HG03442 (cell line): ENCODE measurements around the gene SCN3A.
A peak's percentile ranks its signal among the peaks of the same experiment; 100 is the strongest.

Experiments used
- ATAC-seq: cut with Tn5 transposase; IDR thresholded peaks from one replicate; pipeline ENCODE4 v1.9.1; 2021; ENCODE audit warnings: mild to moderate bottlenecking, moderate library complexity; ENCODE audit not compliant: unreplicated experiment

SCN3A gene

DNA sequence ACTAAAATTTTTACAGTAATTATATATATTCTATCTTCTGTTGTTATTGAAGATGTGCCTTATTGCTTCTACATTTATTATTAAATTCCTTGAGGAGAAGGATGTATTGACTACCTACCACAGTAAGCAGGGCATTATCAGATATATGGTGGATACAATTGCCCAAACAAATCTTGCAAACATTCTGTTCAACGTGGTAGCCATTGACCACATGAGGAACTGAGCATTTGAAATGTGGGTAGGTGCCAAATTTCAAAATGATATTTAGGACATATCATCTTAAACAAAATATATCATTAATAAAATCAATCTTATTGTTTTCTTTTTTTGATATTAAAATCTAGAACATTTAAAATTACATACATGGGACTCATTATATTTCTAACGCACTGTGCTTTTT lies 11.1 kb downstream of the SCN3A start:
- peak; percentile 29 for ATAC-seq

DNA sequence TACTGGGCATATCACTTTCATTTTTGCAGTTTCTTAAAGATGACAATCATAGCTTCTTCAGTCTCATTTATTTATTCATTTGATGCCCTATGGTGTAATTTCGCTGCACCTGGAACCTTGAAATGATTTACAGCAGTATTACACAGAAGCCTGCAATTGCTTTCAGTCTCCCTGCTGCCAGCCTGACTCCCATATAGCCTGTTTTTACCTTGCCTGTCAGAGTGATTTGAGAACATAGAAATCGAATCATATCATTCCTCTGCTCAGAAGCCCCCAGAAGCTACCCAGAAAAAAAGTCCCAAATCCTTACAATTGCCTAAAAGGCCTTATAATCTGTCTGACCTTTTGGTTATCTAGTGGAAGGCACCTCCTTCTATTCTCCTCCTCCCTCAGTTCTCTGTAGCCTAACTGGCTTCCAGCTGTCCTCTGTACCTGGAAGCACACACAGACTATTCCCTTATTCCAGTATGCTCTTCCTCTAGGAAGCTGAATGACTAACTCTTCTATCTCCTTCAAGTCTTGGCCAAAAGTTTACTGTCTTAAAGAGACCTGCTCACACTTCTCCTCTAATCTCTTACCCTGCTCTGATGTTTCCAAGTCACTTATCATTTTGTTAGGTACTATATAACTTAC lies 12.6 kb downstream of the SCN3A start:
- ATAC-seq = no peak

DNA sequence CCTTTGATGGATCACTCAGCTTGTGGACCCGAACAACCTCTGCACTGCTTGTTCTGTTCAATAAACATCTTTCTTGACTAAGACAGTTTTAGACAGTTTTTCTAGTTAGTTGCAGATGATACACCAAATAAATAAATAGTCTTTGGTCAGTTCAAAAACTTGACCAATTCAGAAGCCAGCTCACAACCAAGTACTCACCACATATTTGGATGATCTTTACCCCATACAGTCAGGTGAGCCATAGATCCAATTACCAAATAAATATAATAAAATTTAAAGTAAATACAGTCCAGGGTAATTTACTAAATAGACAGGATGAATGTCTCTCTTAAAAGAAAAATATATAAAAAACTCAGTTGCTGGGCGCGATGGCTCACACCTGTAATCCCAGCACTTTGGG lies 18.2 kb downstream of the SCN3A start:
- ATAC-seq = no peak

DNA sequence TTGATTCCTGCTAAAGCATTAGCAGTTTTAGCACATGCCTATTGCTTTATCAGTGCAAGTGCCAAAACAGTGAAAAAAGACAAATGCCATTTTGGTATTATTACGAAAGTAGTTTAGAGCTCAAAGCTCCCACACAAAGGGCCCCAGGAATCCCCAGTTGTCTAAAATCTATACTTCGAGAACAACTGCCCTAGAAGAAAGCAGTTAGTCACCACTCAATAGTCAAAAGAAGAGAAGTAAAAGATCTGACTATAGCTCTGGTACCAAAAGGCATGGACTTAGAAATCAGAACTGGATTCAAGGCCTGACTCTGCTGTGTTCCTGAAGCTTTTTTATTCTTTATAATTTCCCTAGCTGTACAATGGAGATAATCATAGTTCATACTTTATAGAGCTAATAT lies 21.8 kb downstream of the SCN3A start:
- peak; percentile 57 for ATAC-seq

DNA sequence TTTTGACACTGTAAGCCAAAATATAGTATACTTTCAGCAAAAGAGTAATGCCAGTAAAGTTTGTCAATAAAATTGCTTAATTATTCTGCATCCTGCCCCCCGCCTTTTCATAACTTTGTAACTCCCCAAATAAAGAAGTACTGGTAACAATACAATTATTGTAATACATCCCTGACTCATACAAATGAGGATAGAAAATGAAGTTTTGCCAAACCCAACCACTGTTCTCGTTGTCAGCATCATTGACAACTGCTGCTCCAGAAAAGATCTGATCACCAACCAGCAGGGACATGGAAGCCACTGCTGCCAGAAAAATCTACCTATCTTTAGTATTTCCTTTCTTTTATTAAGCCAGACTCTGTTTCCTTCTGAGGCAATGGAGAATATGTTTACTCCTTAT lies 27.1 kb downstream of the SCN3A start:
- ATAC-seq = no peak

DNA sequence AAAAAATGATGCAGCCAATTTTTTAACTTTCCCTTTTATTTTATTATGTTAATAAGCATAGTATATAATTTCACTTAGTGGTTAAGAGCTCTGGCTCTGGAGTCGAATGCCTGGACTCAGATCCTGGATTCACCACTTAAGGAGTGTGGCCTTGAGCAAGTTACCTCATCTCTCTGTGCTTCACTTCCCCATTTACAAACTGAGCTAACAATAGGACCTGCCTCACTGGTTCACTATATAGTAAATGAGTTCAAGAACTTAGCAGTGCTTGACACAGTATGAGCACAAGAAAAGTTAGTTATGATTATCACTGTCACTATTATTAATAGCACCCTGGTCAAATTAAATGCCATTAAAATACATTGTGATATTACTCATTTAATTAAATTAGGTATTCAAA lies 30.6 kb downstream of the SCN3A start:
- ATAC-seq = peak; percentile 64

DNA sequence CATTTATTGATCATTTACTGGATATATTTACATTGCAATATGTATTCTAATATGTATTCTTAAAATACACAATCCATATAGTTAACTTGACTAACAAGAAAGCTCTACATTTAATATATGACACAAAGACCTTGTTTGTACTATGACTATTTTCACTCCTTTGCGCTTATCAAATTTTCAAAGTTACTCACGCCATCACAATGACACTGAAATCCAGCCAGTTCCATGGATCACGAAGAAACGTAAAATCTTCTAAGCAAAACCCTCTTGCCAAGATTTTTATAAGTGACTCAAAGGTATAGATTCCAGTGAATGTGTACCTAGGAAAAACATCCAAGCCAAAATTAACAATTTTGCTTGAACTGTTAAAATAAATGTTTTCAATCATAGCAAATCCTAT lies 39.6 kb downstream of the SCN3A start:
- no peak for ATAC-seq

DNA sequence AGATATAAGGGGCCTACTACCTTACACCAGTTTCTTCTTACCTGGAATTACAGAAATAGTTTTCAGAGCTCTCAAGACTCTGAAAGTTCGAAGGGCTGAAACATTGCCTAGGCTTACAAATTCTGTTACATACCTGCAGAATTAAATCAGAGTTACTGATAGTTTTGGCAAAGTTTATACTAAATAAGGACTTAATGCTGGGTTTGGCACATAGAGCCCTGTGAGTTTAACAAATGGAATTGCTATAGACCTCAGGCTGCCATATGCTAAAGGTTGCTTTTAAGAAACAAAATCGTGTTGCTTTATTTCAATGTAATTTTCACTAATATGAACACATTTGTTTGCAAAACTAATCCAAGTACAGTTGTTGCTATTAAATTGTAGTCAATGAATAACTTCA lies 40.1 kb downstream of the SCN3A start:
- no peak for ATAC-seq

DNA sequence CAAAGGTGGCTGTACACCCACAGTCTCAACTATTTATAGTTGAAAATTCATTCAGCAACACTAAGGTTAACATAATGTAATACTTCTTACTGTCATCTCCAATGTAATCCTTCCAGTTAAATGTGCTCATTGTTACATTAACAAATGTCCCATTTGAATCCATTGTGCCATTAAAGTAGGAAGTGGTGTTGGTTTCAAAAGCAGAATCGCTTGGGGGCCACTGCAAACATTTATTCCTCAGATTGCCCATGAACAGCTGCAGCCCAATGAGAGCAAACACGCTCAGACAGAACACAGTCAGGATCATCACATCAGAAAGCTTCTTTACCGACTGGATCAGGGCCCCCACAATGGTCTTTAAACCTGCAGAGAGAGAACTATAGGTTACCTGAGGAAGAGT lies 41.4 kb downstream of the SCN3A start:
- no peak for ATAC-seq

DNA sequence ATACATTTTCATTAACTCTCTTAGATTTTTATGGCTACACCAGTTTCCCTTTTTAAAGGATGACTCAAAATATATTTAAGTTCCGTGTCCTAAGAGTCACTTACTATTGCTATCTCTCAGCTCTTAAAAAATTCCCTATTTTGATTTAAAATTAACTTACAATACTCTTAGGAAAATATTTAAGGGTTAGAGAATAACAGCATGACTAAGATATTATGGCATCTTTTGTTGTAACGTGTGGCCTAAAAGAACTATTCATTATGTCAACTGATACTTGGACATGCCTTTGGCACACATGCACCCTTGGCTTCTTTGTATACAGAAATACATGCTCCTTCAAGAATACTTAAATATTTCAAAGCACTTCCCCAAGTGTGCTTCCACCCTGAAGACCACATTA lies 42.3 kb downstream of the SCN3A start:
- ATAC-seq = no peak

DNA sequence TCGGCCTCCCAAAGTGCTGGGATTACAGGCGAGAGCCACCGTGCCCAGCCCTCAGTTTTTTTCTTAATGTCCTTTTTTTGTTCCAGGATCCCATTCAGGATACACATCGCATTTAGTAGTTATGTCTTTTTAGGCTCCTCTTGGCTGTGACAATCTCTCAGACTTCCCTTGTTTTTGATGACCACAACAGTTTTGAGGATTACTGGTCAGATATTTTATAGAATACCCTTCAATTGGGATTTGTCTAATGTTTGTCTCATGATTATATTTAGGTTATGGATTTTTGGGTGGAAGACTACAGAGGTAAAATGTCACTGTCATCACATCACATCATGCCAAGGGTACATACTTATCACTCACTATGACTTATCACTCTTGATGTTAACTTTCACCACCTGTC lies 46.7 kb downstream of the SCN3A start:
- no peak for ATAC-seq

DNA sequence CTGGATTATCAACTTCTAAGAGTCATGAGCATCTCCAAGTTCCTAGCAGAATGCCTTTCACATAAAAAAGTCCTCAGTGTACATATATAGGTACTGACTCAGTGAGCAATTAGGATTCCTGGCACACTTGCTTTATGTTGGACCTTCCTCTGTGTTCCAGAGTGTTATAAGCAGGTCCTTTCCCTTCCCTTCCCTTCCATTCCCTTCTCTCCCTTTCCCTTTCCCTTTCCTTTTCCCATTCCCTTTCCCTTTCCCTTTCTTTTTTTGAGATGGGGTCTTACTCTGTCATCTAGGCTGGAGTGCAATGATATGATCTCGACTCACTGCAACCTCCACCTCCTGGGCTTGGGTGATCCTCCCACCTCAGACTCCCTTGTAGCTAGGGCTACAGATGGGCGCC lies 48.7 kb downstream of the SCN3A start:
- ATAC-seq = no peak

DNA sequence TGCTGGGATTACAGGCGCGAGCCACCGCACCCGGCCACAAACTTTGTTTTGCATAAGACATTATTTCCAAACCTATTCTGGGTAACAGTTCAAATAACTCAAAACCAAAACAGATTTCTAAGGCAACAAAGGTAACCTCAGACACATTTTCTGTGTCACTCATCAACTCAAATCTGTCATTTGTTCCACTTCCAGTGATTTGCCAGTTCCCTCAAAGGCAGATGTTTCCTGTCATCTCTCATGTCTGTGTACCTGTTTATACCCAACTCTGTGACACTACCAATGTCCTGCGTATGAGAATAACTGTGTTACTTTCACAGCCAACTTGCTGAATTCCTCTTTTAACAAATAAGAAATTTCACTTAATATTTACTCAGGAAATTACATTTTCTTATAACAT lies 54.4 kb downstream of the SCN3A start:
- ATAC-seq = peak; percentile 91

DNA sequence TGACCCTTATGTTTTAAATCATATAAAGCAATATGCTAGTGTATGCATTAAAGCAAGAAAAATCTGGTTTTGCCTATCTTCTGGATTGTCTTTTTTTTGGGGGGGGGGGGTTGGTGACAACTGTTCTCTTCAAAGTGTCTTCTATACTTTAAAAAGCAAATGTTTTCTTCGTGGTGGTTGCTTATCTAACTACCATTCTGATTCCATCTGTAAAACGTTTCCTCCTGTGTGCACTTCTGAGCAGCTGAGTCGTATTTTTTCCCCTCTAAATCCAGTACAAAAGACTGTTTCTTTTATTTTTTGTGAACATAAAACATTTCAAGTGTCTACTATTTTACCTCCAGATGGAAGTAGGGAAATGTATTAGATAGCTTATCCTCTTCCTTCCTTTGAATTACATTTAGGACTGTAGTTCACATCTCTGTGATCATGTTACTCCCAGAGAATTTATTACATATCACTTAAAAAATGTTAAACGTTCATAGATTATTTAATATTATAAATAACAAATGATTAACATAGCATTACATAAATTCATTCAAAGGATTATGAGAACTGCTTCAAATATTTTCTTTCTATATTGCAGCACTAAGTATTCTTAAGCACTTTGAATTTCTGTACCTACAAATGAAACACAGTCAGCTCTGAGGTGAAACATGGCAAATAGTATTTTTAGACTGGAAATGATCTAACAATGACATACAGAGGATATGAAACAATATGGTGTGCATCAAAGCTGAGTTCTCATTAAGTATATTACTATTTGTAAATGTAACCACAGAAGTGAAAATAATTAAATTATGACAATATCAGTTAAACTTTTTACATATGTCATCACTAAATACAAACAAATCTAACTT lies 56.4 kb downstream of the SCN3A start:
- no peak for ATAC-seq

DNA sequence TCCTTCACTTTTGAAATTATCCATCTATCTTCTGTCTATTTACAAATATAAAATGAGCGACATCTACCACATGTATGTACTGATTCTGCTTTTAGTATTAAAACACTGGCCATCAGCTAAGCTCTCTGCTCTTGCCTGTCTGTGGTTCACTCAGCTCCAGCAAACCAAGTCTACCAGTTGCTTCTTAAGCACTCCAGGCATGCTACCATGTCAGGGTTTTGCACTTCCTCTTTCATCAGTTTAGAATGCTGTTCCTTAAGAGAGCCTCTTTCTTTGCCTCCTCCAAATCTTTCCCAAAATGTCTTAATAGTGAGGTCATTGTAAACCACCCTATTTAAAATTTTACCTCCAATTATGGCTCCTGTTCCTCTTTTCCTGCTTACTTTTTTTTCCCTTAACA lies 59.5 kb downstream of the SCN3A start:
- ATAC-seq = peak; percentile 64

DNA sequence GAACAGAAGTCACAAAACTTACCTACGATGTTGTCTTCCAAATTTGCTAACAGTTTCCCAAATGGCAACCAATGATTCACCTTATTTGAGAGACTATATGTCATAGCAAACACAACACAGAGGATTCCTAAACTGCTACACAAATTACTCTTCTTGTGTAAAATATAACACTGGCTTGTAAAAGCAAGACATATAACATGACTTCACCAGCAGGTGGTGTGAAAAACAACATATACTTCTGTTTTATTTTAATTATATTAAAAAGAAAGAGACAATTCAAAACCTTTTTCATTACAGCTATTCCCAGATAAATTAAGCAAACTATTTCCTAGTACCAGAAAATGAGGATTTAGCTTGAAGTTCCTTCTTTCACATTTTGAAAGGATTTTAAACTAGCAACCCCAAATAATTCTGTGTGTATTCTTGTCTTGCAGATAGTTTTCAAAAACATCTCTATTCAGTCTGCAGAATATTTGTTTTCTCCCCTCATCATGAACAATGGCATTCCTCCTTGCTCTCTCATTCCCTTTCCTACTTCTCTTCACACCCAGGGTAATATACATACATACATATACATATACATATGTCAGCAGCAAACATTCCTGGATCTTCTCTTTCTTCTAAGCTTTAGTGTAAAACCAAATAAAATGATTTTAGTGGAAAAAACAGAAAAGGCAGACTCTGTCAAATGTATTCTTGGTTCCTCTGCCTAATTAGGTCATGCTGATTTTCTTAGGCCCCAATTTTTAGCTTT lies 62.1 kb downstream of the SCN3A start:
- no peak for ATAC-seq

DNA sequence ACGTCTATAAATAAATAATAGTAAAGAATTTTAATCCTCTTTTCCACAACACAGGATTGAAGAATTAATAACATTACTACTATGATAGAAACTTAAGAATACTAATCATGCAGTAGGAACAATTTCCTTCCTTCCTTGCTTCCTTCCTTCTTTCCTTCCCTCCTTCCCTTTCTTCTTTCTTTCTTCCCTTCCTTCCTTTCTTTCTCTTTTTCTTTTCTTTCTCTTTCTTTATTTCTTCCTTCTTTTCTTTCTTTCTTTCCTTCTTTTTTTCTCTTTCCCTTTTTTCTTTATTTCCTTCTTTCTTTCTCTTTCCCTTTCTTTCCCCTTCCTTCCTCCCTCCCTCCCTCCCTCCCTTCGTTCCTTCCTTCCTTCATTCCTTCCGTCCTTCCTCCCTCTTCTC lies 77.6 kb downstream of the SCN3A start:
- no peak for ATAC-seq

DNA sequence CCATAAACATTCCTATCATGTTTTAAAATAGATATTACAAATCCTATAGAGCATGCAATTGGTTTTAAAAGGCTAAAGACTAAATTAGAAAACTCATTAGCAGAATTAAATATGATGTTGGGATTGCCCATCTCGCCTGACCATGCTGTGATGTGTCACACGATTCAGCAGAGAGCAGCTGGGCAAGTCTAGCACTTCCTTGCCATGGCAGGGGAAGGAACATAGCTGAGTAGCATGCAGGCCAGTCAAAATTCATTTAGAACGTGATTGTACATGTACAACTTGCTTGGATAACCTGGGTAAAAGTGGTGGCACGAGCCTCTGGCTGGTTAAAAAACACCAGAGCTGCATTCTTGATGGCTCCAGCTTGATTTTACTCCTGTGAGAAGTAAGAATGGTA lies 81.3 kb downstream of the SCN3A start:
- ATAC-seq = no peak

DNA sequence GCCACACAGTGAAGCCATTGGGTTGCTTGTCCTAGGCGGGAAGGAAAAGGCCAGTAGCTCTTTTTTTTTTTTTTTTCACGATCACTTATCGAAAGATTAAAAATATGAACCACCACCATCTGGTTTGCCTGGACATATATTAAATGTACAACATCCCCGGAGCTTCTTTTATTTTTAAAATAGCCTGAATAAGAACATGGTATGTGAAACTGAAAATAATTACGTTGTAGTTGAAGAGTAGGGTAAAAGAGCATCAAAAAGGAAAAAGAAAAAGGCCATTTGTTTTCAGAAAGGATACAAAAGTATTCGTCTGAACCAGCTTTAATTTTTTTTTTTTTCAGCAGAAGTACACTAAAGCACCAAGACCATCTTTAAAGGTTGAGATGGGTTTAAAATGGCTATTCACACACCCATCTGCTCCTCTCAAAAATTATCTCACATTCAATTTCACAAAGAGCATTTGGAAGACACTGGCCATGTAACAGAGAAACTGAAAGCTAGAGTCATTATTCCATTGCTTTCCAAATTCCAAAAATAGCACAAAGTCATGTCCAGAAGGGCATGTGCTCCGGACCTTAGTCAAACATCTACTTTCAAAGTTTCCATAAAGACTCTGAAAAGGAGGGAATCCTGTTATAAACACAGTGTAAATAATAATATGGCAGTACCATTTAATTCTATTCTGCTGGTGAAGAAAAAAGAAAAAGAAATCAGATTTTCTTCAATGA lies 82.9 kb downstream of the SCN3A start:
- ATAC-seq = no peak

DNA sequence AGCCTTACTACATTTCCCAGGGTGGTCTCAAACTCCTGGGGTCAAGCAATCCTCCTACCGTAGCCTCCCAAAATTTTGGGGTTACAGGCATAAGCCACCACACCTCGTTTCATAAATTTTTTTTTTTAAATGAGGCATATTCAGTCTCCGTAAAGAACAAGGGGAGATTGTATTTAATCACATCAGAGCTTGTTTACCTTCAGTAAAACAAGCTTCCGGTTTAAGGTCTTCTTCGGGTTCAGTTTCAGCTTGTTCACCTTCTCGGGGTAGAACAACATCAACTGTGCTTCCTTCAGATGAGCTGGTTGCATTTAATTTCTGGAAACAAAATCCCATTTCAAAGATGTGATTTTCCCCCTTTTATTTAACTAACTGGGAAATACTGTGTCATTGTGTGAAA lies 88.6 kb downstream of the SCN3A start:
- no peak for ATAC-seq

DNA sequence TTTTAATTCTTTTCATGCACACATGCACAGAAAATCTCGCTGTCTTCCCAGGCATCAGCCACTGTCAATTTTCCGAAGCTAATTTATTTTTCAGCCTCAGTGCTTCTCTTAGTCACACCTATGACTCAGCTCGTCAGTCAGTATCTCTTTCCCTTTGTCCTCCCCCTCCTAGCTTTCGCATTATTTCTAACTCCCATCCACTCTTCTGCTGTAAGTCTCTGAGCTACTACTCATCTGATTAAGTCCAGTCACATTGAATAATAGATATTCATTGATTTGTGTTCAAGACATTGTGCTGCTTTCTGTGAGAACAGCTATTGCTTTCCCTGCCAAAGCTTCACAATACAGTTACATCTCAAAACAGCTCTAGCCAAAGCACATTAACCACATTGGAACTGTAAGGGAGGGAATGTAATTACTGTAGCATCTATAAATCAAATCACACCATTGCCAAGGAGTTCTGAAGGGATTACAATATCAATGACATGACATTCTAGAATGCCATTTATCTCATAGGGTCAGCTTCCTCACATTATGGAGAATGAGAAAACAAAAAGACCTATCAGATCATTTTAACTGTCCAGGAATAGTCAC lies 89.4 kb downstream of the SCN3A start:
- no peak for ATAC-seq
